DMS79 (cell line): ENCODE data around the gene PAQR5.
"Not testable (repeated sequence)": the region's sequence is repeated elsewhere in the genome, so short reads cannot be mapped to it uniquely, and the experiment has no call there.

Experiments used
- DNase-seq: peaks from one replicate; lab custom pipeline; 2025; lab: John Stamatoyannopoulos, UW

Gene PAQR5

GRCh38 chr15:69357773-69358771, 59.4 kb downstream of the PAQR5 start:
- peak; percentile 72 for DNase-seq

DNA sequence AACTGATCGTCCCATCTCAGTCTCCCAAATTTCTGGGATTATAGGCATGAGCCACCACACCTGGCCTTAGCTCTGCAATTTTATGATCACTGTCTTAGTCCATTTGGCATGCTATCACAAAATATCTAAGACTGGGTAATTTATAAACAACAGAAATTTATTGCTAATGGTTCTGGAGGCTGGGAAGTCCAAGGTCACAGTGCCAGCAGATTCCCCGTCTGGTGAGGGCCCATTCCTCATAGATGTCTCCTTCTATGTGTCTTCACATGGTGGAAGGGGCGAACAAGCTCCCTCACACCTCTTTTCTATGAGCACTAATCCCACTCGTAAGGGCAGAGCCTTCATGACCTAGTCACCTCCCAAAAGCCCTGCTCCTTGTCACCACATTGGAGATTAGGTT, 60.1 kb downstream of the PAQR5 start:
- no peak for DNase-seq

GRCh38 chr15:69359722-69360121, 61.0 kb downstream of the PAQR5 start:
- DNase-seq = no peak

- DNase-seq = no peak
Observed at GRCh38 chr15:69360642-69361041, 61.9 kb downstream of the PAQR5 start.

GRCh38 chr15:69367236-69367635, 68.5 kb downstream of the PAQR5 start:
- DNase-seq = no peak

GRCh38 chr15:69369631-69370030, 70.9 kb downstream of the PAQR5 start:
- no peak for DNase-seq

DNA sequence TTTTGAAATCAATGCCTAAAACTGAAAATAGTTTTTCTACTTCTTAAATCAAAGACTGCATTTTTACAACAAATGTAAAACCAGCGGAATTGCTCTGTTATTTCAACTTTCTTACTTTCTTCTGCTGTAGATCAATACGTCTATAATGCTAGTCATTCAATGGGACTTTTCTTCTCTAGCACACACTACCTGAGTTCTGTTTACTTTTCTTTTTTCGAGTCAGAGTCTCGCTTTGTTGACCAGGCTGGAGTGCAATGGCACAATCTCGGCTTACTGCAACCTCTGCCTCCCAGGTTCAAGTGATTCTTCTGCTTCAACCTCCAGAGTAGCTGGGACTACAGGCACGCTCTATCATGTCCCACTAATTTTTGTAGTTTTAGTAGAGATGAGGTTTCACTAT, 74.7 kb downstream of the PAQR5 start:
- DNase-seq = no peak

DNA sequence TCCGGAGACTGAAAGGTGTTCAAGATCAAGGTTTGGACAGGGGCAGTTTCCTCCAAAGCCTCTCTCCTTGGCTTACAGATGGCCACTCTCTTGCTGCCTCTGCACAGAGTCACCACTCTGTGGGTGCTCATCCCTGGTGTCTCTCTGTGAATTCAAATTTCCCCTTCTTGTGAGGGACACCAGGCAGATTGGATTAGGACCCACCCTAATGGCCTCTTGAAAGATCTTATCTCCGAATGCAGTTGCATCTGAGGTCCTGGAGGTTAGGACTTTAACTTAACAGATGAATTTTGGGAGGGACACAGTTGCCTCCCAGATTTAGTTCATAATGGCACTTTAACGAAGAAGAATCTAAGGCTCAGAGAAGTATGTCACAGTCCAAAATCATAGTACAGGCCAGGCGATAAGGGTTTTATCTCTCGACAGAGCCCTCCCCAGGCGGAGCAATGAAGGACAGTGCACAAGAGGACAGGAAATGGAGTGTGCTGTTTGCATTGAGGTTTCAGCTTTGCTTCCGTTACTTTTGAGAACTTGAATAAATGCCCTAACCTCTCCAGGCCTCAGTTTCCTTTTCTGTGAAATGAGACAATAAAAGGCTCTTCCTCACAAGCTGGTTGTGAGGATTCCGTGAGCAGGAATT, 76.6 kb downstream of the PAQR5 start:
- DNase-seq = no peak

GRCh38 chr15:69377216-69377970, 78.7 kb downstream of the PAQR5 start:
- DNase-seq = no peak

GRCh38 chr15:69380100-69380725, 81.5 kb downstream of the PAQR5 start:
- DNase-seq = no peak

DNA sequence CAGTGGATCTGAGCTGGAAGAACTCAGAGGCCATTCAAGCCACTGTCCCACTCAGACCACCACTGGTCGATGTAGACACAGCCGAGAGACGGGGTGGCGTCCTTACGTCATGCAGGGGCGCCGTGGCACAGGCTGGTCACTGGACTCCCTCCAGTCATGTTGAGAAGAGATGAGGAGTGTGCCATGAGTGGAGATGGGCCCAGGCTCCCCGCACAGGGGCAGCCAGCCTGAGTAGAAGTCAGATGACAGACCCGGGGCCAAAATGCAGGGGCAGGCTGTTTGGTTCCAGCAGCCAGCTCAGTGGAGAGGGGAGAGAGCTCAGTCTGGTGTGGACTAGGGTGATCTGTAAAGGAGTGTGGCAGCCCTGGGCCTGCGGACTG, 82.0 kb downstream of the PAQR5 start:
- DNase-seq = no peak

- not testable (repeated sequence) for DNase-seq
Observed at GRCh38 chr15:69382176-69382575, 83.5 kb downstream of the PAQR5 start.

- DNase-seq = not testable (repeated sequence)
Observed at GRCh38 chr15:69384066-69384465, 85.4 kb downstream of the PAQR5 start.

- no peak for DNase-seq
Observed at GRCh38 chr15:69384626-69385598, 86.2 kb downstream of the PAQR5 start.

- no peak for DNase-seq
Observed at GRCh38 chr15:69385831-69386230, 87.1 kb downstream of the PAQR5 start.

DNA sequence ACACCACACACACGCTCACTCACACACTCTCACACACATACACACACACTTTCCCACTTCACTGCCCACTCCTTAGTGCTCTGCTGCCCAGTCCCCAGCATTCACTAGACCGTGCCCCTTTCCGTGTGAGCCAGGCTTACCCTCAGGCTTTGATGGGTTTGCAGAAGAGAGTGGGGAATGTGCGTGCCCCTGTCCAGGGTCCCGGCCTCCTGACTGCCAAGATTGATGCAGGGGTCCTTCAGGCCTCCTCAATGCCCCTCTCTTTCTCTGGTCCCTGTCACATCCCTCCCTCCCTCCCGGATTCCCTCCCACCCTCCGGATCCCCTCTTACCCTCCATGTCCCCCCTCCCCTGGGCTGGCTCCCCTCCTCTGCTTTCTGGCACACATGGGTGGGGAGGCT, 87.6 kb downstream of the PAQR5 start:
- no peak for DNase-seq

- DNase-seq = no peak
Observed at GRCh38 chr15:69388260-69388705, 89.6 kb downstream of the PAQR5 start.

GRCh38 chr15:69389426-69389825, 90.7 kb downstream of the PAQR5 start:
- DNase-seq = no peak

DNA sequence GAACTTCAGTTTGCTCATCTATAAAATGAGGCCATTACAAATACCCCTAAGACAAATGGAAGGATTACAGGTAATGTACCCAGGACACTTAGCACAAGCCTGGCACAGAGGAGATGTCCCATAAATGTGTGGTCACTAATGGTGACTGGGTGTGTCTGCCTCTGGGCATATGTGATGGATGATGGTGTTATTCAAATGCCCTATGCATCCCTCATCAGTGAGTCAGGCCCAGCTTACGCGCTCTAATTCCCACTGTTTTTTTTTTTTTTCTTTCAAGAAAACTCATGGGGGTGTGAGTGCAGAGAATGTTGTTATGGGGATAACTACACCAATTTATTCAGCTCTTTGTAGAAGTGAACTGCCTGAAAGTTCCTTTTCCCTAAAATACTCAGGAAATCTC, 91.9 kb downstream of the PAQR5 start:
- no peak for DNase-seq

DNA sequence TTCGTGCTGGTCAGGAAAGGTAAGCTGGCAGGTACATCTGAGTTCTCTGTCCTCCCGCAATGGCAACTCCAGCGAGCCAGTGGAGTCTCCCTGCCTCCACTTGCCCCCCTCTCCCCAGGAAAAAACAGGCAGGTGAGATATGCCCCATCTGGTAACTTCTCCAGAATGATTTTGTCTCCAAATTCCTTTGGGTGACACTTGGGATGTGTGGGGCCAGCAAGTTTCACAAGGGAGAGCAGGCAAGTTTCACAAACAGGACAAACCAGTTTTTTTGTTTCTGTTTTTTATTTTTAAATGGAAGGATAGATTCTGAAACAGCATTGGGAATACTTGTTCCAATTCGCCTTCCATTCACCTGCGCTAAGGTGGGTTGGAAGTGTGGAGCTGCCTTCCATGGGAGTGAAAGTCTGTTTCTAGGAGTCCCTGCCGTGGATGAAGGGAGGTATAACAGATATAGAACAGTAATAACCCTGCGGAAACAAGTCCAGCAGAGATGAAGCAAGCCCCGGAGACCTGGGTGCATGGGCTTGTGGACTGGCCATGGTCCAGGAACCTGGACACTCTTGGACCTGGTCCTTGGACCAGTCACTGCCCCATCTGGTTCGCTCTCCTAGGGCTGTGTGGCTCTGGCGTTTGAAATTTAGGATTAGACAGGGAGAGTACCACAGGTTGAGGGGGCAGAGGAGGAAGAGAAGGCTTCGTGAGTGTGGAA, 92.5 kb downstream of the PAQR5 start:
- DNase-seq = no peak
